ENCODE data around the gene LRRC8A.
"Not testable (repeated sequence)": the region's sequence is repeated elsewhere in the genome, so short reads cannot be mapped to it uniquely, and the experiment has no call there.

LRRC8A gene

DNA sequence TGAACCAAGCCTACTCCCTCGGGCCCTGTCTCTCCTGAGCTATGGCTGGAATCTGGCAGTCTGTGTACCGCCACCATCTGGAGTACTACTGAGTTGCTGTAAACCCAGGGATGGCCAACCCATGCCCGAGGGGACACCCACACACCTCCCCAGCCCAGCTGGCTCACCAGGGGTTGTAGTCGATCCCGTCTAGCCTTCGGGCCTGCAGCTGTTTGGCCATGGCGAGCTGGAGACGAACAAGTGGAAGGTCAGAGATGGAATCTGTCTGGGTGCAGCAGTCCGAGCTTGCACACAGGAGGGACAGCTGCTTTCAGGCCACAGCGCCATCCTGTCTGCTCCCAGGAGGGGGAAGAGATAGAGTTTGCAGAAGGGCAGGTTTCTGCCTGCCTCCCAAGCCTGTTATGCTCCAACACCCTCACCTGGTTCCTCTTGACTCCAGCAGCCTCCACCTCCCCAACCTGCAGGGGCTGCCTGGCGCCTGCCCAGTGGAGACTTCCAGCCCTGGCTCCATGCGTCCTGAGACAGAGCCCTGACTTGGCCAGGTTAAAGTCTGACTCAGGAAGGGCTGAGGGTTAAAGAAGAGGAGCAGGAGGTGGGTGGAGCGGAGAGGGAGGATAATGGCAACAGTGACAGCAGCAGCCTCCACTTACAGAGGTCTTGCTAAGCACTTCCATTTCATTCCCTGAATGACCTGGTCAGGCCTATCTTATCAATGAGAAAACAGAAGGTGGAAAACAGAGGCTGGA, 36.6 kb upstream of the LRRC8A start:
- Histone ChIP-seq H3K27ac (ENCODE audit: low read length) (no peak overlapping the region), H2AFZ (ENCODE audit: low read depth, low read length) (no peak overlapping the region), H3K4me2 (ENCODE audit: low read length) (no peak overlapping the region), H3K9ac (ENCODE audit: low read length) (no peak overlapping the region), H3K9me3 (ENCODE audit: insufficient read depth, low read length) (no peaks in the 10 kb centered on the region), H3K4me3 (ENCODE audit: low read length) (no peak overlapping the region), H3K4me1 (ENCODE audit: low read length) (no peaks in the 10 kb centered on the region), H3K36me3 (replicated peaks; ENCODE audit: low read depth, low read length) (no peaks in the 10 kb centered on the region), H3K27me3 (ENCODE audit: low read depth, low read length) (no peaks in the 10 kb centered on the region), H3K79me2 (ENCODE audit: low read length) (no peaks in the 10 kb centered on the region), H4K20me1 (ENCODE audit: insufficient read depth, low read length) (no peaks in the 10 kb centered on the region)
- TF ChIP-seq, protein P1, sequence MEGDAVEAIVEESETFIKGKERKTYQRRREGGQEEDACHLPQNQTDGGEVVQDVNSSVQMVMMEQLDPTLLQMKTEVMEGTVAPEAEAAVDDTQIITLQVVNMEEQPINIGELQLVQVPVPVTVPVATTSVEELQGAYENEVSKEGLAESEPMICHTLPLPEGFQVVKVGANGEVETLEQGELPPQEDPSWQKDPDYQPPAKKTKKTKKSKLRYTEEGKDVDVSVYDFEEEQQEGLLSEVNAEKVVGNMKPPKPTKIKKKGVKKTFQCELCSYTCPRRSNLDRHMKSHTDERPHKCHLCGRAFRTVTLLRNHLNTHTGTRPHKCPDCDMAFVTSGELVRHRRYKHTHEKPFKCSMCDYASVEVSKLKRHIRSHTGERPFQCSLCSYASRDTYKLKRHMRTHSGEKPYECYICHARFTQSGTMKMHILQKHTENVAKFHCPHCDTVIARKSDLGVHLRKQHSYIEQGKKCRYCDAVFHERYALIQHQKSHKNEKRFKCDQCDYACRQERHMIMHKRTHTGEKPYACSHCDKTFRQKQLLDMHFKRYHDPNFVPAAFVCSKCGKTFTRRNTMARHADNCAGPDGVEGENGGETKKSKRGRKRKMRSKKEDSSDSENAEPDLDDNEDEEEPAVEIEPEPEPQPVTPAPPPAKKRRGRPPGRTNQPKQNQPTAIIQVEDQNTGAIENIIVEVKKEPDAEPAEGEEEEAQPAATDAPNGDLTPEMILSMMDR (IDR thresholded peaks at IDR 0.05; ENCODE audit: low read depth, low read length), result no peak
- no peak for TF ChIP-seq EZH2phosphoT487 (IDR thresholded peaks at IDR 0.05; ENCODE audit: low read depth)

DNA sequence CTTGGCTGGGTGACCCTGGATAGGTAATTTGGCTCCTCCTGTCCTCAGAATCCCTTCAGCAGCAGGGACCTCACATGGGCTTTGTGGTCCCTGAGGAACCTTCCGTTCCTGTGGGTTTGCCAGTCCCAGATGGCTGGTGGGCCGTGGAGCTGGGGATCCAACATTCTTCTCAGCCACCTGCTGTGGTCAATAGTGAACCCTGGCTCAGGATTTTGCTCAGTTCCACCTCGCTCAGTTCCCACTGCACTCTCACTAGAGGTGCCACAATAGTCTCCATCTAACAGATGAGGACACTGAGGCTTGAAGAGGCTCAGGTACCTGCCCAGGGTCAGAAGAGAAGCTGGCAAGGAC, 35.3 kb upstream of the LRRC8A start:
- no peaks in the 10 kb centered on the region for H3K4me1 ChIP-seq (ENCODE audit: low read length)
- no peak overlapping the region for H3K27ac ChIP-seq (ENCODE audit: low read length)
- no peaks in the 10 kb centered on the region for H3K79me2 ChIP-seq (ENCODE audit: low read length)
- no peaks in the 10 kb centered on the region for H3K27me3 ChIP-seq (ENCODE audit: low read depth, low read length)
- TF ChIP-seq, protein P1 (IDR thresholded peaks at IDR 0.05; ENCODE audit: low read depth, low read length), result no peak
- no peak for TF ChIP-seq EZH2phosphoT487 (IDR thresholded peaks at IDR 0.05; ENCODE audit: low read depth)
- H3K36me3 ChIP-seq (replicated peaks; ENCODE audit: low read depth, low read length), result no peaks in the 10 kb centered on the region
- H3K4me2 ChIP-seq (ENCODE audit: low read length), result no peak overlapping the region
- H4K20me1 ChIP-seq (ENCODE audit: insufficient read depth, low read length), result no peaks in the 10 kb centered on the region
- no peak overlapping the region for H3K4me3 ChIP-seq (ENCODE audit: low read length)
- no peak overlapping the region for H2AFZ ChIP-seq (ENCODE audit: low read depth, low read length)
- H3K9ac ChIP-seq (ENCODE audit: low read length), result no peak overlapping the region
- H3K9me3 ChIP-seq (ENCODE audit: insufficient read depth, low read length), result no peaks in the 10 kb centered on the region

DNA sequence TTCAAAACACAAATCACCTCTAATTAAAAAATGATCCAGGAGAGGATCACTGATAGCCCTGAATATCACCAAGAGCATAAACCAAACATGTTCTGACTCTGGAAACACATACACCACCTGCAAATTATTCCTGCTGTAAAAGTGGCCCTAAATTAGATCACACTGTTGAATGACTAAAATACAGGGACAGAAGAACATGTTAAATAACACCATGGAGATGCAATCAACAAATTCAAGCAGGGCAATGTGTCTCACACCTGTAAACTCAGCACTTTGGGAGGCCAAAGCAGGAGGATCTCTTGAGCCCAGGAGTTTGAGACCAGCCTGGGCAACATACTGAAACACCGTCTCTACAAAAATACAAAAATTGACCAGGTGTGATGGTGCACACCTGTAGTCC, 34.1 kb upstream of the LRRC8A start:
- TF ChIP-seq EZH2phosphoT487 (IDR thresholded peaks at IDR 0.05; ENCODE audit: low read depth), result no peak
- TF ChIP-seq, protein P1 (IDR thresholded peaks at IDR 0.05; ENCODE audit: low read depth, low read length), result no peak
- Histone ChIP-seq H4K20me1 (ENCODE audit: insufficient read depth, low read length) (no peaks in the 10 kb centered on the region), H3K4me1 (ENCODE audit: low read length) (no peaks in the 10 kb centered on the region), H3K4me2 (ENCODE audit: low read length) (no peak overlapping the region), H3K9ac (ENCODE audit: low read length) (no peak overlapping the region), H3K27ac (ENCODE audit: low read length) (no peak overlapping the region), H3K9me3 (ENCODE audit: insufficient read depth, low read length) (no peaks in the 10 kb centered on the region), H3K27me3 (ENCODE audit: low read depth, low read length) (no peaks in the 10 kb centered on the region), H3K79me2 (ENCODE audit: low read length) (no peaks in the 10 kb centered on the region), H2AFZ (ENCODE audit: low read depth, low read length) (no peak overlapping the region), H3K36me3 (replicated peaks; ENCODE audit: low read depth, low read length) (no peaks in the 10 kb centered on the region), H3K4me3 (ENCODE audit: low read length) (no peak overlapping the region)

DNA sequence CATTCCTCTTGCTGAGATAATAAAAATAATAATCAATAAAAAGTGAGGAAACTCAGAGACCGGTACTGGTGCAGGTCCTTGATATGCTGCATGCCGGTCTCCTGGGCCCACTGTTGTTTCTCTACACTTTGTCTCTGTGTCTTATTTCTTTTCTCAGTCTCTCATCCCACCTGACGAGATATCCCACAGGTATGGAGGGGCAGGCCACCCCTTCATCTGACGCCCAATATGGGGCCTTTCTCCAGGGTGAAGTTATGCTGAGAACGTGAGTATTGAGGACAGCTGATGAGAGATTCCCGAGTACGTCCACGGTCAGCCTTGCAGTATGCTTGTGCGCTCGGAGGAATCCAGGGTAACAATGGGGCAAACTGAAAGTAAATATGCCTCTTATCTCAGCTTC, 30.9 kb upstream of the LRRC8A start:
- not testable (repeated sequence) for H2AFZ ChIP-seq (ENCODE audit: low read depth, low read length); H3K9ac ChIP-seq (ENCODE audit: low read length); H4K20me1 ChIP-seq (ENCODE audit: insufficient read depth, low read length); H3K79me2 ChIP-seq (ENCODE audit: low read length); H3K27me3 ChIP-seq (ENCODE audit: low read depth, low read length); H3K27ac ChIP-seq (ENCODE audit: low read length); H3K36me3 ChIP-seq (replicated peaks; ENCODE audit: low read depth, low read length); H3K4me2 ChIP-seq (ENCODE audit: low read length); H3K9me3 ChIP-seq (ENCODE audit: insufficient read depth, low read length); H3K4me3 ChIP-seq (ENCODE audit: low read length); H3K4me1 ChIP-seq (ENCODE audit: low read length)

Data from OCI-LY3 (cell line).